Stomach (tissue), 4 donors: ENCODE measurements around the gene PLP2.

Source experiments
- EP300 ChIP-seq: sonication (generic); formaldehyde crosslinking; IDR thresholded peaks from one replicate; pipeline ENCODE4 v1.6.1; 2017; ENCODE audit warnings: antibody characterized with exemption
- POLR2A ChIP-seq, 4 donors: fragments of 450-650 bp; IDR thresholded peaks; one replicate each; pipeline ENCODE4 v1.6.1; 2016; ENCODE audit warnings: antibody characterized with exemption in 4 of 4, control low read depth in 2 of 4, mild to moderate bottlenecking in 1 of 4, moderate library complexity in 1 of 4
- POLR2AphosphoS5 ChIP-seq, 3 donors: sonication (generic); formaldehyde crosslinking; IDR thresholded peaks; one replicate each; pipeline ENCODE4 v1.6.1; 2016; ENCODE audit warnings: antibody characterized with exemption in 3 of 3
- TF ChIP-seq, protein P1 (sequence below), 7 experiments: fragments of 450-650 bp in 4 of 7; fragments of 200-600 bp in 3 of 7; sonication (generic) in 3 of 7; IDR thresholded peaks; one replicate each; pipeline ENCODE4 v1.5.1; 2016 to 2019; ENCODE audit warnings: antibody characterized with exemption in 7 of 7, control low read depth in 2 of 7, mild to moderate bottlenecking in 1 of 7

DNA sequence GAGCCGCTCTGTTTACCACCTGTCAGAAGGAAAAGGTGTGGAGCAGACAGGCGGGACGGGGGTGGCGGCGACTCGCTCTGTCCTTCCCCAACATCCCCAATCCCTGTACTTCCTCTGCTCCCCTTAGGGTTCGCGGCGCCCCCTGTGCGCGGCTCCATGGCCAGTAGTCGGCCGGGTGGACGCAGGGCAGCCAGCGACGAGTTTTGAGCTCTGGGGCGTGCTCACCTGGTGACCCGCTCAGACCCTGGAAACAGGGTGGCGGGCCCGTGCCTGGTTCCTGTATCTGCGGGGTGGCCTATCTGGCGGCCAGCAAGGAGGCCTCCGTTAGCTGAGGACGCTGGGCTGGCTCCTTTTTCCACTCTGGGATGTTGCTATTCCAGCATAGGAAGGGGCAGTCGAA is 14.5 kb upstream of the PLP2 start:
- no peak for TF ChIP-seq EP300
- TF ChIP-seq, protein P1, sequence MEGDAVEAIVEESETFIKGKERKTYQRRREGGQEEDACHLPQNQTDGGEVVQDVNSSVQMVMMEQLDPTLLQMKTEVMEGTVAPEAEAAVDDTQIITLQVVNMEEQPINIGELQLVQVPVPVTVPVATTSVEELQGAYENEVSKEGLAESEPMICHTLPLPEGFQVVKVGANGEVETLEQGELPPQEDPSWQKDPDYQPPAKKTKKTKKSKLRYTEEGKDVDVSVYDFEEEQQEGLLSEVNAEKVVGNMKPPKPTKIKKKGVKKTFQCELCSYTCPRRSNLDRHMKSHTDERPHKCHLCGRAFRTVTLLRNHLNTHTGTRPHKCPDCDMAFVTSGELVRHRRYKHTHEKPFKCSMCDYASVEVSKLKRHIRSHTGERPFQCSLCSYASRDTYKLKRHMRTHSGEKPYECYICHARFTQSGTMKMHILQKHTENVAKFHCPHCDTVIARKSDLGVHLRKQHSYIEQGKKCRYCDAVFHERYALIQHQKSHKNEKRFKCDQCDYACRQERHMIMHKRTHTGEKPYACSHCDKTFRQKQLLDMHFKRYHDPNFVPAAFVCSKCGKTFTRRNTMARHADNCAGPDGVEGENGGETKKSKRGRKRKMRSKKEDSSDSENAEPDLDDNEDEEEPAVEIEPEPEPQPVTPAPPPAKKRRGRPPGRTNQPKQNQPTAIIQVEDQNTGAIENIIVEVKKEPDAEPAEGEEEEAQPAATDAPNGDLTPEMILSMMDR (IDR thresholded peaks at IDR 0.05), result no peak
- TF ChIP-seq POLR2AphosphoS5 (IDR thresholded peaks at IDR 0.05), result no peak
- TF ChIP-seq POLR2A (IDR thresholded peaks at IDR 0.05), result no peak
